H1 (cell line): ENCODE data around the gene WDFY4. TPM values are rescaled to one million over a fixed set of nuclear protein-coding genes. Genes with fewer than 3 reads are reported as not detected.

Source experiments
- CTCF ChIA-PET: fragments of 300-600 bp; sonication (Branson Sonifier 250); formaldehyde crosslinking; loops from one replicate; lab custom pipeline; 2021; ENCODE audit not compliant: partially characterized antibody; lab: Charles Lee
- POLR2A ChIA-PET: fragments of 300-600 bp; sonication (Branson Sonifier 250); formaldehyde crosslinking; loops from one replicate; lab custom pipeline; 2021; ENCODE audit warnings: inconsistent platforms; ENCODE audit not compliant: partially characterized antibody; lab: Charles Lee
- DNase-seq, 2 experiments: peaks; one replicate each; pipeline versions ENCODE4 v3.0.0 to v3.0.0-alpha.2; 2010 to 2022; ENCODE audit warnings: low spot score in 2 of 2, low read depth in 1 of 2, mixed read lengths in 1 of 2
- FAIRE-seq: peaks from 2 replicates; lab custom pipeline; 2011; peaks lifted over from hg19 to GRCh38; lab: Jason Lieb, UNC
- H2AFZ ChIP-seq: 2 replicates; pipeline ENCODE4 v1.8.1; 2012; ENCODE audit warnings: low read length, inconsistent platforms
- H2AK5ac ChIP-seq: 2 replicates; pipeline ENCODE4 v1.6.1; 2013; ENCODE audit warnings: low read depth, low read length
- H2BK120ac ChIP-seq: replicated peaks from 2 replicates; pipeline ENCODE3; 2013; ENCODE audit warnings: low read depth, low read length, inconsistent platforms
- H2BK12ac ChIP-seq: 2 replicates; pipeline ENCODE4 v1.6.1; 2013; ENCODE audit warnings: low read depth, low read length
- H2BK15ac ChIP-seq: 2 replicates; pipeline ENCODE4 v1.6.1; 2013; ENCODE audit warnings: low read length
- H2BK20ac ChIP-seq: 2 replicates; pipeline ENCODE4 v1.6.1; 2013; ENCODE audit warnings: low read length
- H2BK5ac ChIP-seq: 2 replicates; pipeline ENCODE4 v1.6.1; 2013; ENCODE audit warnings: low read depth, low read length
- H3K14ac ChIP-seq: 2 replicates; pipeline ENCODE4 v1.6.1; 2013; ENCODE audit warnings: inconsistent platforms; ENCODE audit not compliant: insufficient read length
- H3K18ac ChIP-seq: 2 replicates; pipeline ENCODE4 v1.6.1; 2013; ENCODE audit warnings: low read length; ENCODE audit errors: extremely low read depth
- H3K23ac ChIP-seq: 2 replicates; pipeline ENCODE4 v1.6.1; 2013; ENCODE audit warnings: inconsistent platforms; ENCODE audit not compliant: insufficient read length
- H3K23me2 ChIP-seq: 2 replicates; pipeline ENCODE4 v1.6.1; 2013; ENCODE audit warnings: low read depth, low read length
- H3K27ac ChIP-seq: 2 replicates; pipeline ENCODE4 v1.6.1; 2011; ENCODE audit warnings: low read depth, low read length, inconsistent platforms
- H3K27me3 ChIP-seq, 4 experiments: replicated peaks in 1 of 4; 1 replicate in 1 of 4; 2 replicates in 3 of 4; pipeline versions ENCODE4 v1.6.1 to v1.8.1; 2011 to 2013; ENCODE audit warnings: low read length in 3 of 4, mild to moderate bottlenecking in 3 of 4, inconsistent platforms in 2 of 4, mixed read lengths in 2 of 4, moderate library complexity in 1 of 4; ENCODE audit not compliant: control insufficient read depth in 3 of 4, insufficient read depth in 3 of 4; ENCODE audit errors: extremely low read depth in 1 of 4
- H3K36me3 ChIP-seq, 4 experiments: 2 replicates each; pipeline versions ENCODE4 v1.6.1 to v1.8.1; 2011 to 2013; ENCODE audit warnings: mild to moderate bottlenecking in 4 of 4, low read length in 3 of 4, moderate library complexity in 2 of 4, control low read depth in 1 of 4, inconsistent platforms in 1 of 4; ENCODE audit not compliant: insufficient read depth in 4 of 4, control insufficient read depth in 2 of 4
- H3K4ac ChIP-seq: replicated peaks from 2 replicates; pipeline ENCODE3; 2013; ENCODE audit warnings: low read length, low read depth, mixed read lengths, inconsistent platforms; ENCODE audit not compliant: insufficient read length
- H3K4me1 ChIP-seq, 4 experiments: replicated peaks in 1 of 4; 1 replicate in 1 of 4; 2 replicates in 3 of 4; pipeline versions ENCODE4 v1.6.1 to v1.8.1; 2011 to 2013; ENCODE audit warnings: low read length in 3 of 4, inconsistent platforms in 2 of 4, mixed read lengths in 1 of 4; ENCODE audit not compliant: insufficient read depth in 4 of 4, control insufficient read depth in 3 of 4
- H3K4me2 ChIP-seq, 2 experiments: 2 replicates each; pipeline versions ENCODE4 v1.6.1 to v1.8.1; 2011 to 2013; ENCODE audit warnings: low read depth in 2 of 2, low read length in 2 of 2, control low read depth in 1 of 2, inconsistent platforms in 1 of 2, mild to moderate bottlenecking in 1 of 2; ENCODE audit not compliant: insufficient read depth in 1 of 2
- H3K4me3 ChIP-seq, 4 experiments: fragments of 200-600, 300-600 bp in 1 of 4; sonication (generic), shearing (Covaris generic), sonication (Bioruptor Twin) in 1 of 4; 2 replicates each; pipeline versions ENCODE4 v1.5.1 to v1.8.1; 2011 to 2016; ENCODE audit warnings: low read length in 4 of 4, low read depth in 3 of 4, control low read depth in 2 of 4, inconsistent platforms in 2 of 4, mild to moderate bottlenecking in 2 of 4, mixed read lengths in 1 of 4, moderate library complexity in 1 of 4; ENCODE audit not compliant: insufficient read depth in 2 of 4; ENCODE audit errors: extremely low read depth in 1 of 4
- H3K56ac ChIP-seq: replicated peaks from 2 replicates; pipeline ENCODE3; 2013; ENCODE audit warnings: low read depth, mild to moderate bottlenecking, mixed read lengths, low read length, inconsistent platforms; ENCODE audit not compliant: insufficient read length
- H3K79me1 ChIP-seq: 2 replicates; pipeline ENCODE4 v1.6.1; 2013; ENCODE audit warnings: low read depth, low read length, control low read depth
- H3K79me2 ChIP-seq, 2 experiments: 2 replicates each; pipeline versions ENCODE4 v1.6.1 to v1.8.1; 2012 to 2013; ENCODE audit warnings: low read length in 2 of 2, mild to moderate bottlenecking in 2 of 2, inconsistent platforms in 1 of 2; ENCODE audit not compliant: insufficient read depth in 2 of 2, control insufficient read depth in 1 of 2
- H3K9ac ChIP-seq, 4 experiments: replicated peaks in 1 of 4; 1 replicate in 1 of 4; 2 replicates in 3 of 4; pipeline versions ENCODE4 v1.6.1 to v1.8.1; 2011 to 2013; ENCODE audit warnings: low read depth in 3 of 4, low read length in 3 of 4, control low read depth in 2 of 4, mild to moderate bottlenecking in 2 of 4, moderate library complexity in 2 of 4, inconsistent platforms in 1 of 4; ENCODE audit errors: extremely low read depth in 1 of 4
- H3K9me3 ChIP-seq, 2 experiments: 2 replicates each; pipeline versions ENCODE4 v1.6.1 to v1.8.1; 2012 to 2013; ENCODE audit warnings: mild to moderate bottlenecking in 2 of 2, moderate library complexity in 2 of 2, control low read depth in 1 of 2, inconsistent platforms in 1 of 2, low read depth in 1 of 2, low read length in 1 of 2, mixed read lengths in 1 of 2; ENCODE audit not compliant: insufficient read depth in 2 of 2
- H4K20me1 ChIP-seq, 2 experiments: replicated peaks in 1 of 2; 2 replicates each; pipeline versions ENCODE3 to v1.8.1; 2011 to 2013; ENCODE audit warnings: inconsistent platforms in 2 of 2, low read length in 2 of 2, mild to moderate bottlenecking in 1 of 2; ENCODE audit not compliant: insufficient read depth in 2 of 2, control insufficient read depth in 1 of 2
- H4K5ac ChIP-seq: 2 replicates; pipeline ENCODE4 v1.6.1; 2013; ENCODE audit warnings: low read length, low read depth, mixed read lengths, inconsistent platforms; ENCODE audit not compliant: insufficient read length
- H4K8ac ChIP-seq: 2 replicates; pipeline ENCODE4 v1.8.0; 2013; ENCODE audit warnings: mild to moderate bottlenecking, moderate library complexity, low read length, inconsistent platforms; ENCODE audit not compliant: insufficient read depth; ENCODE audit errors: extremely low read depth
- H4K91ac ChIP-seq: replicated peaks from 2 replicates; pipeline ENCODE3; 2013; ENCODE audit warnings: low read length, mixed read lengths, inconsistent platforms; ENCODE audit not compliant: insufficient read length
- NANOG ChIP-seq: IDR thresholded peaks from 2 replicates; pipeline ENCODE4 v1.6.1; 2011; ENCODE audit warnings: low read length, low read depth, mild to moderate bottlenecking, inconsistent platforms; ENCODE audit not compliant: insufficient read depth, poor library complexity, severe bottlenecking
- TCF12 ChIP-seq: IDR thresholded peaks from 2 replicates; pipeline ENCODE4 v1.6.1; 2011; ENCODE audit warnings: low read depth, mild to moderate bottlenecking, low read length
- WGBS, 2 experiments: shearing (Covaris generic) in 1 of 2; methylation state at CpG; one replicate each; pipeline versions ENCODE4 v1.1.6 to v1.1.7; 2013 to 2015; ENCODE audit warnings: low lambda C conversion rate in 2 of 2, mixed read lengths in 2 of 2, inconsistent platforms in 1 of 2, low coverage in 1 of 2, missing lambda C conversion rate in 1 of 2; ENCODE audit not compliant: insufficient replicate concordance in 2 of 2, insufficient coverage in 1 of 2, insufficient read length in 1 of 2; ENCODE audit errors: extremely low coverage in 1 of 2, missing lambda C conversion rate in 1 of 2; 5-methylcytosine and 5-hydroxymethylcytosine counted together
- polyA plus RNA-seq, 7 experiments: library from polyadenylated mRNA; depleted of rRNA in 3 of 7; stranded (reverse) in 5 of 7; unstranded in 2 of 7; fragments of >200 nt in 5 of 7; fragments of 200-250 nt in 2 of 7; gene quantifications; 1 replicate in 5 of 7; 2 replicates in 1 of 7; 4 replicates in 1 of 7; pipeline versions ENCODE4 v1.2.1 to v1.2.3, GENCODE V29; 2011 to 2013; ENCODE audit warnings: missing spikeins in 2 of 7, mixed read lengths in 2 of 7
- total RNA-seq: library from RNA; stranded (reverse); fragmentation: NEBNext Ultra II Directional; extraction: Animal tissue kit (Norgen Biotek cat#: 25700); gene quantifications from 2 replicates; pipeline ENCODE4 v1.2.1, GENCODE V29; 2021

The WDFY4 gene
- total and polyA plus RNA-seq, 2 of the 8 experiments (the other 6 are each of a cell fraction or from before 2014, with no cell fraction given) = not detected

DNA sequence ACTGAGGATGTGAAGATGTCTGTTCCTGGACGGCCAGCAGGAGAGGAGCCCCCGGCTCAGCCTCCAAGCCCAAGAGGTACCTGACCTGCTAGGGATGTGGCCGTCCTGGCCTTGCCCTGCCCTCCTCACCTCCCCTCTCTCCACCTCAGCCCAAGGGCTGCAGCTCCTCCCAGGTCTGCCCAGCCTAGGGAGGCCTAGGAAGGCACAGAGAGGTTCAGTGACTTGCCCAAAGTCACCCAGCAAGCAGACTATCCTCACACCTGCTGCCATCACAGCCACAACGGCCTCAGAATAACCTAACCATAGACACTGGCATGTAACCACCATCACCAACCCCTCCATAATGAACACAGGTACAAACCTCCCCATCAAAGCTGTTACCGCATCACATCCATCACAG, 293.6 kb downstream of the WDFY4 start:
- H3K36me3 ChIP-seq = no peaks in the 10 kb centered on the region
- H3K23ac ChIP-seq = no peak overlapping the region
- H3K79me2 ChIP-seq = no peaks in the 10 kb centered on the region
- H4K91ac ChIP-seq = no peak overlapping the region
- H2BK20ac ChIP-seq = no peak overlapping the region
- H3K4ac ChIP-seq = no peak overlapping the region
- H3K4me2 ChIP-seq = no peak overlapping the region
- FAIRE-seq = no peak
- H2BK12ac ChIP-seq = no peak overlapping the region
- CTCF ChIA-PET = interaction anchor here (0.8 to 1.3 kb wide), 9 partner anchors 10 to 540 kb away, joined by 3 to 5 read pairs (median 3); no protein-coding TSS in a partner anchor
- no peak overlapping the region for H3K9ac ChIP-seq
- no peak overlapping the region for H4K5ac ChIP-seq
- no peak overlapping the region for H2AK5ac ChIP-seq
- H3K27me3 ChIP-seq = no peaks in the 10 kb centered on the region
- no peak overlapping the region for H2BK120ac ChIP-seq
- H3K9me3 ChIP-seq = no peaks in the 10 kb centered on the region
- TF ChIP-seq NANOG (no peak), TCF12 (no peak)
- TF ChIP-seq, all 59 proteins: peak for 0
- no peak overlapping the region for H3K4me3 ChIP-seq
- H4K20me1 ChIP-seq = no peaks in the 10 kb centered on the region
- no peak for DNase-seq
- H3K27ac ChIP-seq = no peak overlapping the region
- no peak overlapping the region for H2AFZ ChIP-seq
- WGBS, 2 experiments = 75% methylated on average over 5 of the region's 5 CpGs; no CpG with 5 or more reads in 1 of the 2 experiments
- H2BK15ac ChIP-seq = no peak overlapping the region
- H4K8ac ChIP-seq = no peak overlapping the region
- no peak overlapping the region for H3K14ac ChIP-seq
- no peak overlapping the region for H3K18ac ChIP-seq
- H2BK5ac ChIP-seq = no peak overlapping the region
- no peaks in the 10 kb centered on the region for H3K4me1 ChIP-seq
- no peaks in the 10 kb centered on the region for H3K79me1 ChIP-seq
- no peak overlapping the region for H3K56ac ChIP-seq
- peaks cover 5% of the 10 kb centered on the region; the same call in 1 of the 2 replicates for H3K23me2 ChIP-seq
- POLR2A ChIA-PET = no interaction called here
